Glutamatergic neuron (in vitro differentiated cells): ENCODE results near the gene LRP1B. TPM values are rescaled to one million over a fixed set of nuclear protein-coding genes. Genes with fewer than 3 reads are reported as not detected.

Experiments used
- DNase-seq: peaks from one replicate; pipeline ENCODE4 v3.0.0; 2022
- H3K27ac Mint-ChIP-seq: one replicate; pipeline ENCODE4 v1.8.0; 2020; ENCODE audit warnings: mild to moderate bottlenecking, mixed read lengths, inconsistent platforms; ENCODE audit not compliant: unreplicated experiment
- H3K27me3 Mint-ChIP-seq: one replicate; pipeline ENCODE4 v1.8.0; 2020; ENCODE audit warnings: mild to moderate bottlenecking, moderate library complexity, mixed read lengths, inconsistent platforms; ENCODE audit not compliant: unreplicated experiment
- H3K36me3 Mint-ChIP-seq: one replicate; pipeline ENCODE4 v1.8.0; 2020; ENCODE audit warnings: mild to moderate bottlenecking, mixed read lengths, inconsistent platforms; ENCODE audit not compliant: unreplicated experiment
- H3K4me1 Mint-ChIP-seq: one replicate; pipeline ENCODE4 v1.8.0; 2020; ENCODE audit warnings: mild to moderate bottlenecking, low read depth, mixed read lengths, inconsistent platforms; ENCODE audit not compliant: unreplicated experiment
- H3K4me3 Mint-ChIP-seq: one replicate; pipeline ENCODE4 v1.8.0; 2020; ENCODE audit warnings: mild to moderate bottlenecking, mixed read lengths, inconsistent platforms; ENCODE audit not compliant: unreplicated experiment
- H3K9me3 Mint-ChIP-seq: one replicate; pipeline ENCODE4 v1.8.0; 2020; ENCODE audit warnings: mild to moderate bottlenecking, moderate library complexity, mixed read lengths, inconsistent platforms; ENCODE audit not compliant: unreplicated experiment
- total RNA-seq: library from RNA; stranded (reverse); fragmentation: NEBNext Ultra II Directional; extraction: Animal tissue kit (Norgen Biotek cat#: 25700); gene quantifications from one replicate; pipeline ENCODE4 v1.2.1, GENCODE V29; 2021; ENCODE audit not compliant: unreplicated experiment
- TF ChIP-seq, protein P1 (sequence below): fragments of 200-600 bp; sonication (generic); IDR thresholded peaks from one replicate; pipeline ENCODE4 v1.5.0; 2021; ENCODE audit not compliant: partially characterized antibody, unreplicated experiment

LRP1B gene
- total RNA-seq, 1 donor from 2014 or later: 28.7 TPM

DNA sequence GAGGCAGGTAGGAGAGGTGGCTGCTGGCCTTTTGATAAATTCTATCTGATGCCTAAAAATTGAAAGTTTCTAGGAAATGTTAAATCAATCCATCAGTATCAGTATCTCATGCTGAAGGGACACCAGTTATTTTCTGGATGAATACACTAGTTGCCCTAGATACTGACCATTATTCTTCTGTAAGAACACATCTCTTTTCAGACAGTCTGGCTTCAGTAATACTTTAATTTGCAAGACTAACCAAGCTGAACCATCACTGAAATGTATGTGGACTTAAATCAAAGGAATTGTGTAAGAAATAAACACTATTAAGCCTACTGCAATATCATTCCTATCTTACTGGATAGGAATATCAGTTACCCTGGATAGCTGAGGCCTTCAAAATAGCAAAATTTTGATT, 1546.3 kb downstream of the LRP1B start:
- peaks cover under 1% of the 10 kb centered on the region for H3K27me3 Mint-ChIP-seq
- no peak overlapping the region for H3K27ac Mint-ChIP-seq
- H3K36me3 Mint-ChIP-seq: no peaks in the 10 kb centered on the region
- H3K9me3 Mint-ChIP-seq: peaks cover 2% of the 10 kb centered on the region
- TF ChIP-seq, protein P1, sequence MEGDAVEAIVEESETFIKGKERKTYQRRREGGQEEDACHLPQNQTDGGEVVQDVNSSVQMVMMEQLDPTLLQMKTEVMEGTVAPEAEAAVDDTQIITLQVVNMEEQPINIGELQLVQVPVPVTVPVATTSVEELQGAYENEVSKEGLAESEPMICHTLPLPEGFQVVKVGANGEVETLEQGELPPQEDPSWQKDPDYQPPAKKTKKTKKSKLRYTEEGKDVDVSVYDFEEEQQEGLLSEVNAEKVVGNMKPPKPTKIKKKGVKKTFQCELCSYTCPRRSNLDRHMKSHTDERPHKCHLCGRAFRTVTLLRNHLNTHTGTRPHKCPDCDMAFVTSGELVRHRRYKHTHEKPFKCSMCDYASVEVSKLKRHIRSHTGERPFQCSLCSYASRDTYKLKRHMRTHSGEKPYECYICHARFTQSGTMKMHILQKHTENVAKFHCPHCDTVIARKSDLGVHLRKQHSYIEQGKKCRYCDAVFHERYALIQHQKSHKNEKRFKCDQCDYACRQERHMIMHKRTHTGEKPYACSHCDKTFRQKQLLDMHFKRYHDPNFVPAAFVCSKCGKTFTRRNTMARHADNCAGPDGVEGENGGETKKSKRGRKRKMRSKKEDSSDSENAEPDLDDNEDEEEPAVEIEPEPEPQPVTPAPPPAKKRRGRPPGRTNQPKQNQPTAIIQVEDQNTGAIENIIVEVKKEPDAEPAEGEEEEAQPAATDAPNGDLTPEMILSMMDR: no peak
- H3K4me3 Mint-ChIP-seq: no peak overlapping the region
- H3K4me1 Mint-ChIP-seq: peaks cover 11% of the 10 kb centered on the region
- DNase-seq: no peak

DNA sequence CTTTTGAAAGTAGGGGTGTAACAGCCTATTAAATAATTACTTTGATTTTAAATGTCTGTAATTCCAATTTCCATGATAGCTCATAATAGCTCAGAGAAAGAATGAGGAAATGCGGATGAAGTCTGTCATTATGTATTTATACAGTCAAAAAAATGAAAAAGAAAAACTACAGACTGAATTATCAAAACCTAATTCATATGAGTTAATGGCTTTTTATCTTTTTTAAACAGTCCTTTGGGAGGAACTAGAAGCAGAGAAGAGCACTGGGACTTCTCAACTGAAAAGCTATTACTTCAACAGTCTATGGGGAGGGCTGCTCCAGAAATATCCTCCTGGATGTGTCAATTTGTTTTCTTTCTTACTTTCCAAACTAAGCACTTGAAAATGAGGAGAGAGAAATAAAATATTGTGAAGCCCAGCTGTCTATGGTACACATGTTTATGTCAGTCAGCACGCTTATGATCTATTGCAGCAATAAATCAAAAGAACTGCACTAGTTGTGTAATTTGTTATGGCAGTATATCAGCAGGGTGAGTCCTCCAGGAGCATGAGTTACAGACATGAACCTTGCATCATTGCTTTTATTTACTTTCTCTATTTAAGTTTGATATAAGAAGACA, 1550.2 kb downstream of the LRP1B start:
- no peak overlapping the region for H3K27ac Mint-ChIP-seq
- no peak overlapping the region for H3K4me3 Mint-ChIP-seq
- TF ChIP-seq, protein P1: no peak
- peaks cover 11% of the 10 kb centered on the region for H3K4me1 Mint-ChIP-seq
- peaks cover 1% of the 10 kb centered on the region for H3K27me3 Mint-ChIP-seq
- no peaks in the 10 kb centered on the region for H3K36me3 Mint-ChIP-seq
- no peak for DNase-seq
- H3K9me3 Mint-ChIP-seq: peaks cover 2% of the 10 kb centered on the region

DNA sequence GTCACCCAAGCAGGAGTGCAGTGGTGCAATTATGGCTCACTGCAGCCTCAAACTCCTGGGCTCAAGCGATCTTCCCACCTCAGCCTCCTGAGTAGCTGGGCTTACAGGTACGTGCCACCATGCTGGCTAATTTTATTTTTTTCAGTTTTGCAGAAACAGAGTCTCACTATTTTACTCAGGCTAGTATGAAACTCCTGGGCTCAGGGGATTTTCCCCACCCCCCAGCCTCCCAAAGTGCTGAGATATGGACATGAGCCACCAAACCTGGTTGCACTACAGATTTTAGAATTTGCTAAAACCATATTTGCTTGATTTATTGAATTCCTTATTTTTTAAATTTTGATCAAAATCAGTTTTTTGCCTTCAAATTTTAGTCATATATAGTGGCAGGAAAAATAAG, 1553.4 kb downstream of the LRP1B start:
- DNase-seq: no peak
- peaks cover 11% of the 10 kb centered on the region for H3K4me1 Mint-ChIP-seq
- TF ChIP-seq, protein P1: no peak
- no peak overlapping the region for H3K4me3 Mint-ChIP-seq
- H3K27ac Mint-ChIP-seq: no peak overlapping the region
- H3K36me3 Mint-ChIP-seq: no peaks in the 10 kb centered on the region
- peaks cover 1% of the 10 kb centered on the region for H3K27me3 Mint-ChIP-seq
- peaks cover 2% of the 10 kb centered on the region for H3K9me3 Mint-ChIP-seq

DNA sequence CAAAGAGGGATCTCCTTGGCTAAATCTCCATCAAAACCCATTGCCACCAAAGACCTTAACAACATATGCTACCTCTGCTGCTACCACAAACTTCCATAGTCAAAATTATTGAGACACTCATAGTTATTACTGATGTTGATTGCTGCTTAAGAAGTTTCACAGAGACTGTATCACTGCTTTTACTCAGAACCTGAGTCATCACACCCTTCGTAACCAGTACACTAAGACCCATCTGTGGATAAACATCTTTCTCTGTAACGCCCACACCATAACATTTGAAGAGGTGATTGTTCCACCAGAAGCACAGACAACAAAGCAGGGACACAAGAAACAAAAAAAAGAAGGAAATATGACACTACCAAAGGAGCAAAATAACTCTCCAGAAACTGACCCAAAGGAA, 1563.1 kb downstream of the LRP1B start:
- TF ChIP-seq, protein P1: no peak
- no peak for DNase-seq
- Mint-ChIP-seq H3K9me3 (peaks cover 3% of the 10 kb centered on the region), H3K4me1 (no peaks in the 10 kb centered on the region), H3K4me3 (no peak overlapping the region), H3K27me3 (no peaks in the 10 kb centered on the region), H3K36me3 (no peaks in the 10 kb centered on the region), H3K27ac (no peak overlapping the region)

DNA sequence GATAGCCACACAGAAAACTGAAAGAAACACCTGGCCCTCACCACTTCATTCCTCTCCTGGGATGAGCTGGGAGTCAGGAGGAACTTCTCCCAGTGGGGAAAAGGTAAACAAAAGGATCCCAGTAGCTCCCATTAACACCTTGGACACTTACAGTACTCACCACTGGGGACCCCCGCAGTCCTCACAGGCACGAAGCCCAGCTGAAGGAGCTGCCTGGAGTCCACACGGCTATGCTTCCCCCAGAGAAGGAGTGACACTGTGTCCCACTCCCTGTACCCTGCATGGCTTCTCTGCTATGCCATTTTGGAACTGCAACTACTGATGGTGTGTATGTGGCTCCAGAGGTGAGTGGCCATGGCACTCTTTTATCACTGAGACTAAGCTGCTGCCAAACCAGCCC, 1565.1 kb downstream of the LRP1B start:
- Mint-ChIP-seq H3K36me3 (no peaks in the 10 kb centered on the region), H3K27me3 (no peaks in the 10 kb centered on the region), H3K27ac (no peak overlapping the region), H3K9me3 (peaks cover 3% of the 10 kb centered on the region), H3K4me1 (no peaks in the 10 kb centered on the region), H3K4me3 (no peak overlapping the region)
- TF ChIP-seq, protein P1: no peak
- no peak for DNase-seq
